ENCODE results near the gene KLK3.

Gene KLK3

DNA sequence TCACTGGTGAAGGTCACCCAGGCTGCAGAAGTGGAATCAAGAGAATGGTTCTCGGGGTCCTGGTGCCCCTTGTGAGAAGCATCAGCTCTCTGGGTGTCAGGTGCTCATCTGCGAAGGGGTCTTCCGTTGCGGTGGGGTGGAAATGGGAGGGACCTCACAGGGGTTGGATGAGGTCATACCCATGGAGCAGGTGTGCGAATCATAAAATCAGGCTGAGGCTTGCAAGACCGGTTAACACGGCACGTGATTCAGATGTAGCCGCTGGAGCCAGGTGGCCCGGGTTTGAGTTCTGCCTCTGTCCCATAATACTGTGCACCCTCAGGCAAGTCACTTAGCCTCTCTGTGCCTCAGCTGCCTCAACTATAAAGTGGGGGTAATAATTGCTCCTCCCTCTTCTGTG is 17.4 kb upstream of the KLK3 start:
- no peak overlapping the region for H3K4me3 ChIP-seq (ENCODE audit: low read depth, low read length)
- TF ChIP-seq, protein P1, sequence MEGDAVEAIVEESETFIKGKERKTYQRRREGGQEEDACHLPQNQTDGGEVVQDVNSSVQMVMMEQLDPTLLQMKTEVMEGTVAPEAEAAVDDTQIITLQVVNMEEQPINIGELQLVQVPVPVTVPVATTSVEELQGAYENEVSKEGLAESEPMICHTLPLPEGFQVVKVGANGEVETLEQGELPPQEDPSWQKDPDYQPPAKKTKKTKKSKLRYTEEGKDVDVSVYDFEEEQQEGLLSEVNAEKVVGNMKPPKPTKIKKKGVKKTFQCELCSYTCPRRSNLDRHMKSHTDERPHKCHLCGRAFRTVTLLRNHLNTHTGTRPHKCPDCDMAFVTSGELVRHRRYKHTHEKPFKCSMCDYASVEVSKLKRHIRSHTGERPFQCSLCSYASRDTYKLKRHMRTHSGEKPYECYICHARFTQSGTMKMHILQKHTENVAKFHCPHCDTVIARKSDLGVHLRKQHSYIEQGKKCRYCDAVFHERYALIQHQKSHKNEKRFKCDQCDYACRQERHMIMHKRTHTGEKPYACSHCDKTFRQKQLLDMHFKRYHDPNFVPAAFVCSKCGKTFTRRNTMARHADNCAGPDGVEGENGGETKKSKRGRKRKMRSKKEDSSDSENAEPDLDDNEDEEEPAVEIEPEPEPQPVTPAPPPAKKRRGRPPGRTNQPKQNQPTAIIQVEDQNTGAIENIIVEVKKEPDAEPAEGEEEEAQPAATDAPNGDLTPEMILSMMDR (IDR thresholded peaks at IDR 0.05; ENCODE audit: borderline replicate concordance, insufficient read depth, low read depth, low read length) = no peak

DNA sequence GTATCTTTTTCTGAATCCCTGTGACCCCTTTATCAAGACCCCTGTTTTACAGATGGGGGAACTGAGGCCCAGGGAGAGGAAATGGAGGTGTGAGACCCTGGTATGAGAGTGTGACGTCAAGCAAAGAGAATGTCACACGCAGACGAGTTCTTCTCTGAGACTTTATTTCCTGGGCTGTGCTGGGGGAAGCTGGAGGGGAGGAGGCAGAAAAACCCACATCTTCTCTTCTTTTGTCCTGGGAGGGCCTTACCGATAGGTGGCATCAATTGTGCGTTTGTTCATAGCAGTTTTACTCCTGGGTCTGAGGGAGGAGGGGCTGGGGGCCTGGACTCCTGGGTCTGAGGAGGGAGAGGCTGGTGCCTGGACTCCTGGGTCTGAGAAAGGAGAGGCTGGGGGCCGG is 16.5 kb upstream of the KLK3 start:
- TF ChIP-seq, protein P1 (IDR thresholded peaks at IDR 0.05; ENCODE audit: borderline replicate concordance, insufficient read depth, low read depth, low read length) = peak; percentile 38; the same call in 1 of the 2 replicates
- H3K4me3 ChIP-seq (ENCODE audit: low read depth, low read length) = no peak overlapping the region

DNA sequence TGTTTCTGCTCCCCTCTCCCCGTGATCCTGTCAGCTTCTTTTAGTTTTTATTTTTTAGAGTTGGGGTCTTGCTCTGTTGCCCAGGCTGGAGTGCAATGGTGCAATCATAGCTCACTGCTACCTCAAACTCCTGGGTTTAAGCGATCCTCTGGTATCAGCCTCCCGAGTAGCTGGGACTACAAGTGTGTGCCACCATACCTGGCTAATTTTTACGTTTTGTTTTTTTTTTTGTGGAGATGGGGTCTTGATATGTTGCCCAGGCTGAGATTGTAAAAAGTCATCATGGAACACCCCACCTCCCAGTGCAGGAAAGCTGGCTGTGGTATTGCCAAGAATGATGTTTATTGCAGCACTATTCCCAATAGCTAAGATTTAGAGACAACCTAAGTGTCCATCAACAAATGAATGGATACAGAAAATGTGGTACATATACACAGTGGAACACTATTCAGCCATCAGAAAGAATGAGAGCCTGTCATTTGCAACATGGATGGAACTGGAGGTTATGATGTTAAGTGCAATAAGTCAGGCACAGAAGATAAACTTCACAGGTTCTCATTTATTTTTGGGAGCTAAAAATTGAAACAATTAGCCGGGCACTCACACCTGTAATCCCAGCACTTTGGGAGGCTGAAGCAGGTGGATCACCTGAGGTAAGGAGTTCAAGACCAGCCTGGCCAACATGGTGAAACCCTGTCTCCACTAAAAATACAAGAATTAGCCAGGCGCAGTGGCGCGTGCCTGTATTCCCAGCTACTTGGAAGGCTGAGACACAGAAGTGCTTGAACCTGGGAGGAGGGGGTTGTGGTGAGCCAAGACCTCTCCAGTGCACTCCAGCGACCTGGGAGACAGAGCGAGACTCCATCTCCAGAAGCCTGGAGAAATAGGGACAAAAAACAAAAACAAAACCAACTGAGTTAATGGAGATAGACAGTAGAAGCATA is 14.7 kb upstream of the KLK3 start:
- no peak overlapping the region for H3K4me3 ChIP-seq (ENCODE audit: low read depth, low read length)
- TF ChIP-seq, protein P1 (IDR thresholded peaks at IDR 0.05; ENCODE audit: borderline replicate concordance, insufficient read depth, low read depth, low read length) = no peak

DNA sequence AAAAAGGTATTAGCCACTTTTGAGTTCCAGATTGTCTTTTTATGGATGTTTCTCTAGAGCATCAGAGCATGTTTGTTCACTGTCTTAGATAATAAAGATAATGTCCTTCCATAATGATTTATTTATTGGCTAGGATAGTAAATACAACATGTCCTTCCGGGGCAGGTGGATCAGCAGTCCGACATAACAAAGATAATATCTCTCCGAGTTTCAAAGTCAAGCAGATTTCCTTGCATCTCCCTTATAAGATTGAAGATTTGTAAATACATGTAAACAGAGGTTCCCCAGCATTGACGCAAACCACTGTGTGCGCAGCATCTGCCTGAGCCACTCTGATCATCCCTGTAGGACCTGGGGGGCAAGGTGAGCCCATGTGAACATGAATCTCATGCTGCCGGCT is 12.6 kb upstream of the KLK3 start:
- TF ChIP-seq, protein P1 (IDR thresholded peaks at IDR 0.05; ENCODE audit: borderline replicate concordance, insufficient read depth, low read depth, low read length) = no peak
- H3K4me3 ChIP-seq (ENCODE audit: low read depth, low read length) = no peak overlapping the region

DNA sequence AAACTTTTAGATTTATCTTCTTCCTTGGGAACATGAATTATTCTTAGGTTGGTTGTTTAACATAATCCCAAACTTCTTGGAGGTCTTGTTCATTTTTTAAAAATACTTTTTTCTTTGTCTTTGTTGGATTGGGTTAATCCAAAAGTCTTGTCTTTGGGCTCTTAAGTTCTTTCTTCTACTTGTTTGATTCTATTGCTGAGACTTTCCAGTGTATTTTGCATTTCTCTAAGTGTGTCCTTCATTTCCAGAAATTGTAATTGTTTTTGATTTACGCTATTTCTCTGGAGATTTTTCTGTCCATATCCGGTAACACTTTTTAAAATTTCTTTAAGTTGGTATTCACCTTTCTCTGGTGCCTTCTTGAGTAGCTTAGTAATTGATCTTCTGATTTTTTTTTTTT is 11.5 kb upstream of the KLK3 start:
- no peak overlapping the region for H3K4me3 ChIP-seq (ENCODE audit: low read depth, low read length)
- TF ChIP-seq, protein P1 (IDR thresholded peaks at IDR 0.05; ENCODE audit: borderline replicate concordance, insufficient read depth, low read depth, low read length) = no peak

DNA sequence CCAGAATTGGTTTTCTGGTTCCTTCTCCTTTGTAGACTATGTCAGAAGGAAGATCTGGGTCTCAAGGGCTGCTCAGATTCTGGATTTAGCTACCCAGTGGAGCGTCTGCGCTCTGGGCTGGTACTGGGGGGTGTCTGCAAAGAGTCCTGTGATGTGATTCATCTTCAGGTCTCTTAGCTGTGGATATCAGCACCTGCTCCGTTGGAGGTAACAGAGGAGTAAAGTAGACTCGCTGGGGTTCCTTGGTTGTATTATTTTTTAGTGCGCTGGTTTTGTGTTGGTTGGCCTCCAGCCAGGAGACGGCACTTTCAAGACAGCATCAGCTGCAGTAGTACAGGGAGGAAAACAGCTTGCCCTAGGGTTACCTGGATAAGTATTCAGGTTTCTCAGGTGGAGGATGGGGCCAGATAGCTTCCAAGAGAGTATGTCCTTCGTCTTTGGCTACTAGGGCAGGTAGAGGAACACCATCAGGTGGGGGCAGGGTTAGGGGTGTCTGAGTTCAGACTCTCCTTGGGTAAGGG is 11.0 kb upstream of the KLK3 start:
- no peak overlapping the region for H3K4me3 ChIP-seq (ENCODE audit: low read depth, low read length)
- TF ChIP-seq, protein P1 (IDR thresholded peaks at IDR 0.05; ENCODE audit: borderline replicate concordance, insufficient read depth, low read depth, low read length) = no peak

All from GM12875 (cell line).